HUES48 (cell line): ENCODE measurements around the gene NEURL1.

Experiments used
- H3K27ac ChIP-seq: one replicate; pipeline ENCODE4 v1.7.0; 2013; ENCODE audit warnings: low read depth, low read length, inconsistent platforms
- H3K27me3 ChIP-seq: 2 replicates; pipeline ENCODE4 v1.6.1; 2013; ENCODE audit warnings: mild to moderate bottlenecking, low read length; ENCODE audit not compliant: control insufficient read depth, insufficient read depth
- H3K36me3 ChIP-seq: 2 replicates; pipeline ENCODE4 v1.6.1; 2013; ENCODE audit warnings: low read length; ENCODE audit not compliant: control insufficient read depth, insufficient read depth
- H3K4me1 ChIP-seq: 2 replicates; pipeline ENCODE4 v1.6.1; 2013; ENCODE audit warnings: mild to moderate bottlenecking, low read length; ENCODE audit not compliant: control insufficient read depth, insufficient read depth
- H3K4me3 ChIP-seq: 2 replicates; pipeline ENCODE4 v1.5.1; 2013; ENCODE audit warnings: mild to moderate bottlenecking, low read depth, low read length
- H3K9ac ChIP-seq: 2 replicates; pipeline ENCODE4 v1.6.1; 2013; ENCODE audit warnings: mild to moderate bottlenecking, low read depth, low read length, moderate library complexity
- H3K9me3 ChIP-seq: 2 replicates; pipeline ENCODE4 v1.6.1; 2013; ENCODE audit warnings: low read length; ENCODE audit not compliant: control insufficient read depth, insufficient read depth

Gene NEURL1

GRCh38 chr10:103541616-103542015 lies 48.1 kb downstream of the NEURL1 start:
- no peaks in the 10 kb centered on the region for H3K36me3 ChIP-seq
- H3K27ac ChIP-seq: no peak overlapping the region
- H3K4me1 ChIP-seq: peaks cover 9% of the 10 kb centered on the region; the same call in 1 of the 2 replicates
- H3K9ac ChIP-seq: no peak overlapping the region
- H3K27me3 ChIP-seq: no peaks in the 10 kb centered on the region
- no peak overlapping the region for H3K4me3 ChIP-seq
- H3K9me3 ChIP-seq: no peaks in the 10 kb centered on the region

DNA sequence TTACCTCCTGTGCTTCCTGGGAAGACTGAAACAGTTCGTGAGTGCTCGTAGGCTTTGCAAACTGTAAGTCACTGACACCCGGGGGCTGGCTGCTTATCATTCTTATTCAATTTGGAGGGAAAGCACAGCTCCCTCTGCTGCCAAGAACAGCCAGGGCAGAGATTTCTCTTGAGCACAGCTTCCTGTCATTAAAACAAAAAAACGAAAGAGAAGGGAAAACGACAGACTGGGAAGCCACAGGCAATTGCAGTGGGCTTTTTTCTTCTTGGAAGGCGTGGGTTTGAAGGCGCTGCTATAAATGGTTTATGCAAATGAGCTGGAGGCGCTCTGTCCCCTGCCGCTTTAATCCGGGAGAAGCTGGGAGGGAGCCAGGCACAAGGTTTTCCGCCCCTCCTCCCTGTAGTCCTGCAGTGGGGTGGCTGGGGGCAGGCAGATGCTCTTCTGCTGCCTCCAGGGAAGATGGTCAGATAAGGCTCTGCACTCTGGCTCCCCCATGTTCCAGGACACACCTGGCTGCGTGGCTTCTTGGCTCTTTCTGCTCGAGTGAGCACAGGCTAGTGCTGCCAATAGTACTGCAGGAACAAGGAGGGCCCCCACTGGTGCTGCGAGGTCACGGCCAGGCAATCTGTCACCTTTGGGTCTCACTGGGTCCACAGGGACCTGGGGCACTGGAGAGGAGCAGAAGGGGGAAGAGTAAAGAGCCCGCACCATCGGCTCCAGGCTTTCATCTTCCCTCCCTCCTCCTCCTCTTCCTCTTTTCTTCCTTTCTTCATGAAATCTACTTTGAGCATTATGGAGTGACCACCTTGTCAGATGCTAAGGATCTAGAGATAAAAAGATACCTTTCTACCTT lies 49.5 kb downstream of the NEURL1 start:
- peaks cover 9% of the 10 kb centered on the region; the same call in 1 of the 2 replicates for H3K4me1 ChIP-seq
- H3K9ac ChIP-seq: no peak overlapping the region
- no peaks in the 10 kb centered on the region for H3K9me3 ChIP-seq
- H3K27me3 ChIP-seq: no peaks in the 10 kb centered on the region
- peak overlapping the region; percentile 5 for H3K27ac ChIP-seq
- 0 out of 2 replicates have a peak overlapping the region, but pooled peaks have one; percentile 32 for H3K4me3 ChIP-seq
- H3K36me3 ChIP-seq: no peaks in the 10 kb centered on the region

- Histone ChIP-seq H3K4me1 (peaks cover 9% of the 10 kb centered on the region; the same call in 1 of the 2 replicates), H3K9ac (no peak overlapping the region), H3K27me3 (no peaks in the 10 kb centered on the region), H3K9me3 (no peaks in the 10 kb centered on the region), H3K27ac (no peak overlapping the region), H3K36me3 (no peaks in the 10 kb centered on the region), H3K4me3 (no peak overlapping the region)
Observed at GRCh38 chr10:103543617-103544525, 50.4 kb downstream of the NEURL1 start.

- H3K27me3 ChIP-seq: no peaks in the 10 kb centered on the region
- no peak overlapping the region for H3K9ac ChIP-seq
- peaks cover 9% of the 10 kb centered on the region; the same call in 1 of the 2 replicates for H3K4me1 ChIP-seq
- no peaks in the 10 kb centered on the region for H3K36me3 ChIP-seq
- no peaks in the 10 kb centered on the region for H3K9me3 ChIP-seq
- H3K4me3 ChIP-seq: no peak overlapping the region
- H3K27ac ChIP-seq: no peak overlapping the region
Observed at GRCh38 chr10:103544657-103545310, 51.3 kb downstream of the NEURL1 start.

DNA sequence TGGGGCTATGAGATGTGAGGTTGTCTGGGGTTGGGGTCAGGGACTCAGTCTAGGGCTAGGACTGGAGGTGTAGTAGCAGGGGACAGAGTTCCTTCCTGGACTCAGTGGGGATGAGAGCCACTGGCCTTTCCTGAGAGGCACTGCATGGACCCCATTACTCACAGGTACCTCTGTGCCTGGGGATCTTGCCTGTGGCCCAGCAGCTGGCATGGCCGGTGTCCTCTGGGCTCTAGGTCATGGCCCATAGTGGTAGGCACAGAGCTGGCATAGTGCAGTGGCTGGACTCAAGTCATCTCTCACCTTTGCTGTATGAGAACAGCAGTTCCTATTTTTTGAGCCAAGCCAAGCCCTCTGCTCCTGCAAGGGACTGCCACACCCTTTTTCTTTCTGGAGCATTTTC lies 51.9 kb downstream of the NEURL1 start:
- H3K4me3 ChIP-seq: no peak overlapping the region
- no peaks in the 10 kb centered on the region for H3K27me3 ChIP-seq
- H3K9ac ChIP-seq: no peak overlapping the region
- H3K27ac ChIP-seq: no peak overlapping the region
- H3K9me3 ChIP-seq: no peaks in the 10 kb centered on the region
- H3K36me3 ChIP-seq: no peaks in the 10 kb centered on the region
- H3K4me1 ChIP-seq: peaks cover 9% of the 10 kb centered on the region; the same call in 1 of the 2 replicates

- no peaks in the 10 kb centered on the region for H3K9me3 ChIP-seq
- no peak overlapping the region for H3K4me3 ChIP-seq
- H3K27ac ChIP-seq: no peak overlapping the region
- peaks cover 9% of the 10 kb centered on the region; the same call in 1 of the 2 replicates for H3K4me1 ChIP-seq
- H3K27me3 ChIP-seq: no peaks in the 10 kb centered on the region
- H3K9ac ChIP-seq: no peak overlapping the region
- no peaks in the 10 kb centered on the region for H3K36me3 ChIP-seq
Observed at GRCh38 chr10:103545771-103546281, 52.3 kb downstream of the NEURL1 start.

DNA sequence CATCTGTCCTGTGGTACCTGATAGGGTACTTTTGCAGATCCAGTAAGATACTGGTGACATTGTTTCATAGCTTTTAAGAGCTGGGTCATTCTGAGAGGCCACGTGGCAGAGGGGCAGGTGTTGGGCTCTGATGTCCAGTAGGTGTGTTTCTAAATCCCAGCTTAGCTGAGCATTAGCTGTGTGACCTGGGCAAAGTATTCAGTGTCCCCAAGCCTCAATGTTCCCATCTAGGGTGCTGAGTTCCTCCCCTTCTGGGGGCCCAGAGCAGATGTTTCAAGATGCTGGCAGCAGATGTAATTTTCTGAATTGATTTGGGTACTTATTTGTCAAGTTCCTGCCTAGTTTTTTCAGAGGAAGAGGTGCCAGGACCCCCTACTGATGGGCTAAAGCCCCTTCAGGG lies 52.9 kb downstream of the NEURL1 start:
- no peaks in the 10 kb centered on the region for H3K27me3 ChIP-seq
- H3K9me3 ChIP-seq: no peaks in the 10 kb centered on the region
- H3K4me1 ChIP-seq: peaks cover 9% of the 10 kb centered on the region; the same call in 1 of the 2 replicates
- H3K36me3 ChIP-seq: no peaks in the 10 kb centered on the region
- no peak overlapping the region for H3K4me3 ChIP-seq
- H3K9ac ChIP-seq: no peak overlapping the region
- no peak overlapping the region for H3K27ac ChIP-seq

- Histone ChIP-seq H3K4me3 (no peak overlapping the region), H3K9ac (no peak overlapping the region), H3K9me3 (no peaks in the 10 kb centered on the region), H3K27me3 (no peaks in the 10 kb centered on the region), H3K4me1 (peaks cover 9% of the 10 kb centered on the region; the same call in 1 of the 2 replicates), H3K36me3 (no peaks in the 10 kb centered on the region), H3K27ac (no peak overlapping the region)
Observed at GRCh38 chr10:103547391-103547946, 54.0 kb downstream of the NEURL1 start.

DNA sequence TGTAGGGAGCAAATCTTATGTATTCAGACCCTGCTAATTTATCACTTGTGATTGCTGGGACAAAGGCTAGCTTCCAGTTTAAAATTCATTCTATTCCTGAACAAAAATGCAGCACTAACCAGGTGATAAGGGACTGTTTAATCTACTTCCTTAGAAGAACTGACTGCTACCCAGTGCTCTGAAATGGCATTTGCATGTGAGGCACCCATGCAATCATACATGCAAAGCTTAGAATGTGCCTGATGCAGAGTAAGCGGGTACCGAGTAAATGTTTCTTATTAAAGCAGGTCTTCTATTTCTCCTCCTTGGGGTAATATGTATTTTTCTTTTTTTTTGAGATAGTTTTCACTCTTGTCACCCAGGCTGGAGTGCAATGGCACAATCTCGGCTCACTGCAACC lies 54.5 kb downstream of the NEURL1 start:
- Histone ChIP-seq H3K9ac (no peak overlapping the region), H3K4me3 (no peak overlapping the region), H3K36me3 (no peaks in the 10 kb centered on the region), H3K27ac (no peak overlapping the region), H3K9me3 (no peaks in the 10 kb centered on the region), H3K27me3 (no peaks in the 10 kb centered on the region; the same call in 1 of the 2 replicates), H3K4me1 (peaks cover 6% of the 10 kb centered on the region; the same call in 1 of the 2 replicates)
